ENCODE data around the gene SIGMAR1.
A peak's percentile ranks its signal among the peaks of the same experiment; 100 is the strongest.
"Not testable (repeated sequence)": the region's sequence is repeated elsewhere in the genome, so short reads cannot be mapped to it uniquely, and the experiment has no call there.

Gene SIGMAR1

DNA sequence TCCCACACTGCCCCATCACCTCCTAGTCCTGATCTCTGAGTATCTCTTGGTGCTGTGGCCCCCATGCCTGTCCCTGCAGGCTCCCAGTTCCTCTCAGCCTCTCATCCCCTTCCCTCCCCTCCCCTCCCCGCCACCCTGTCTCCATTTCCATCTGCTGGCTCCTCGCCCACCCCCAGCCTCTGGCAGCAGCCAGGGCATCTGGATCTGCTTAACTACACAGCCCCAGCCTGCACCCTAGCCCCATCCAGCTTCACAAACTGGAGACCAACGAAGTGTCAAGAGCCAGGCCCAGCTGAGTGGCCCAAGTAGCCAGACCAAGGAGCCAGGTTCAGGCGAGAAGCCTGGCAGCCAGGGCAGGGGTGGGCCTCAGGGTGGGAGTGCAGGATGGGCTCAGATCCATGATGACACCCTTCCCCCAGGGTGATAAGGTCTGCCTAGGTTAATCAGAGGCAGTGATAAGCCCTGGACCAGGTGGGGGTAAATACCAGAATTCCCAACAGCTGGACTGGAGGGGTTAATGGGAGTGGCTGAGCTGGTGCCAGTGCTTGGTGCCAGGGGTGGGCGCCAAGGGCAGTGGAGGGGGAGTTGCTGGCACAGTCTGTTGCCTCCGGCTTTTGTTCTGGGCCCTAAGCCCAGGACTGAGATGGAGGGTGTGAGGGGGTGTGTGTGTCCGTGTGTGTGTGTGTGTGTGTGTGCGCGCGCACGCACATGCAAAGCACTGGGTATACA is 16.9 kb upstream of the SIGMAR1 start:
- no peak for DNase-seq

- no peak for DNase-seq
Measured at GRCh38 chr9:34653151-34654072, 15.8 kb upstream of the SIGMAR1 start.

DNA sequence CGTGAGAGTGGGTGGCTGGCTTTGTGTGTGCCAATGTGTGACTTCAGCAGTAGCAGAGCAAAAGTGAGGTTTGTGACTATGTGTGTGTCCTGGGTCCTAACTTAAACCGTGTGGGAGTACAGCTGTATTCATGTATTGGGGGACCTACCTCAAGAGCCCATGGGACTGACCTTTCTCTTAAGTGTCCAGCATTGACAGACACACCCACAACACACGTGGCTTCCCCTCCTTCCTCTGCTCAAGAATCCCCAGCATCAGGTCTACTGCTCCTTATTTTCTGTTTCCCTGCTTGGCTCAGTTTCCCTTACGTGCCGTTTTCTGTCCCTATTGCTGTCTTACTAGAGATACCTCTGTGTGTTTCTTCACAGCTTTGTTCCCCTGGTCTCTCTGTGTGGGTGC is 15.0 kb upstream of the SIGMAR1 start:
- no peak for DNase-seq

DNA sequence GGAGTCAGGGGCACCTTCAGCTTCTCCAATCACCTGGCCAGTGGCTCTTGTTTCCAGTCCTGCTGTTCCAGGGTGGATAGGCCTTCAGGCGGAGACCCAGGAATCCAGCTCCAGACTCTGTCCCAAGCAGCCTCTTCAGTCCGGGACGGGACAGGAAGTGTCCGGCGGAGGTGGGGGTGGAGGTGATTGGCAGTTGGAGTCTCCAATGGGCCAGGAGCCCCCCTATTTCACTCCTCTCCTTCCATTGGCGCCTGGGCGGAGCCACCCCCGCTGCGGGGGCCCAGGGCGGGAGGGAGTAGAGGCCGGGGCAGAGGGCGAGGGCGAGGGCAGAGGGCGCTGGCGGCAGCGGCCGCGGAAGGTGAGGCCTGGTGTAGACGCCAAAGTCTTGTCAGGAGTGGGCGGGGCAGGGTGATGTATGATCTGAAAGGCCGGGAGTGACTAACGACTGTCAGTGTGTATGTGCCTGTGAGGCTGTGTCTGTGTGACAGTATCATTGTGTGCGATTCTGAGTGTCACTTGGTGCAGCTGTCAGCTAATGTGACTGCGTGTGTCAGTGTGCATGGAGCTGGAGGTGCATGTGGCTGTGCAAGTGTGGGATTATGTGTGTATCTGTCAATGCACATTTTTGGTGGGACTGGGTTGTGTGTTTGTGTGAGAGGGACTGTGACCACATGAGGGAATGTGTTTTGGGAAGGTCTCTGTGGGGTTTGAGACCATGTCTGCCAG is 14.5 kb upstream of the SIGMAR1 start, which contains the start of gene IL11RA:
IL11RA (plus strand) TSS at position 310 of the 726 bp plus-strand sequence. CDS start 3,033 bp downstream, outside the sequence.
- peak; percentile 69 to 74 for DNase-seq

- no peak for DNase-seq
Measured at GRCh38 chr9:34651321-34651720, 13.7 kb upstream of the SIGMAR1 start.

DNA sequence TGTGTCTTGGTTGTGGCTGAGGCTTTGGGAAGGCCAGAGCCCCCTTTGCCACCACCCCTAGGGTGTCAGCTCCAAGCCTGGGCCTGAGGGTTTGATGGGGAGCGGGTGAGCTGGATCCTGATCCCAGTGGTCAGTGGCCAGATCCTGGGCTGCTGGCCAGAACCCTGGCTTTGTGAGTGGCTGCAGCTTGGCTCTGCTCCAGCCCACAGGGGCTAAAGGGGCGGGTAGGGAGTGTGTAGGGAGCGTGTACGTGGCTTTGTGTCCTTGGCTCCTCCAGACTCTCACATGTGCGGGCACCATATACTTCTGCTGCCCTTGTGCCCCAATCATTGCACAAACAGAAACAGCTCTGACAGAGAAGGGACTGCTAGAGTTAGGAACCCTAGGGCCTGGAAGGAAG is 13.2 kb upstream of the SIGMAR1 start:
- DNase-seq = no peak

- no peak for DNase-seq
Measured at GRCh38 chr9:34648673-34649072, 11.1 kb upstream of the SIGMAR1 start.

DNA sequence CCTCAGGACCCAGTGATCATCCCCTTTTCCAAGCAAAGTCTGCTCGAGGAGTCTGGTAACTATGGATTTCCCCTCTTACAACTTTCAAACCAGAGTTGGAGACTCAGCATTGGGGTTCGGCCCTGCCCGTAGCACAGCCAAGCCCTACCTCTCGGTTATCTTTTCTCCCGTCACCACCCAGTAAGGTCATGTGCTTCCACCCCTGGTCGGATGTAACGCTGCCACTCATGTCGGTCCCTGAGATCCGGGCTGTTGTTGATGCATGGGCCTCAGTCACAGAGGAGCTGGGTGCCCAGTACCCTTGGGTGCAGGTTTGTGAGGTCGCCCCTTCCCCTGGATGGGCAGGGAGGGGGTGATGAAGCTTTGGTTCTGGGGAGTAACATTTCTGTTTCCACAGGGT is 10.1 kb upstream of the SIGMAR1 start:
- no peak for DNase-seq

GRCh38 chr9:34647084-34647403 is 9.5 kb upstream of the SIGMAR1 start:
- DNase-seq = no peak

DNA sequence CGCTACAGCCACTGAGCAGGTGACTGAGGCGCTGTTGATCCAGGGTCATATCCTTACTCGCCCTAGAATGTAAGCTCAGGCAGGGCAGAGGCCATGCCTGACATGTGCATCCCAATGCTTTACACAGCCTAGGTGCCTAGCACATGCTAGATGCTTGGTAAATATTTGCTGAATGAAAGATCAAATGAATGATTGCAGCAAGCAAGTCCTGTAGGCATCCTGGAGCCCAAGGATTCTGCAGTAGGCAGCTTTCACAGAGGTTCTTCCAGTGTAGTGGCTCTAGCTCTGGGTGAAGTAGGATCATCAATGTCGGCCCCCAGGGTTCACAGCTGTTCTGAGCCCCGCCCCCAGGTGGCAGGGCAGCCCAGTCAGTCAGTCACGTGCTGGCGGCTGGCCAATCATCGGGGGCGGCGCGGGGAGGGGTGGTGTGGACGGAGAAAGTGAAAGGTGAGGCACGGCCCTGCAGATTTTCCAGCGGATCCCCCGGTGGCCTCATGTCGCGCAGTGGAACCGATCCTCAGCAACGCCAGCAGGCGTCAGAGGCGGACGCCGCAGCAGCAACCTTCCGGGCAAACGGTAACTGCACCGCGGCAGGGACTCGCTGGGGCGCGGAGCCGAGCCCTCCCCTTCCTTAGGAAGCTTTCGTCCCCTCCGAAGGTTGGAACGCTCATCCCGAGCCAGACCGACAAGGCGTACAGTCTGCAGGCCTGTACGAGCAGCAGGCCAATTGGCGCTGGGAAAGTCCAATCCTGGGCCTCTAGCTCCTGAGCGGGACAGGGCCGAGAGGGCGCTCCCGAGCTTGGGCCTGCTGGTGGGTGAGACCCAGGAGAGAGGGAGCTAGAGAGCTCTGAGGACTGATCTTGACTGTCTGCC is 8.9 kb upstream of the SIGMAR1 start, which contains the start of gene GALT:
GALT (plus strand) TSS at position 465 of the 873 bp plus-strand sequence; CDS start at position 495, 30 bp downstream.
- peak; percentile 99 for DNase-seq

DNA sequence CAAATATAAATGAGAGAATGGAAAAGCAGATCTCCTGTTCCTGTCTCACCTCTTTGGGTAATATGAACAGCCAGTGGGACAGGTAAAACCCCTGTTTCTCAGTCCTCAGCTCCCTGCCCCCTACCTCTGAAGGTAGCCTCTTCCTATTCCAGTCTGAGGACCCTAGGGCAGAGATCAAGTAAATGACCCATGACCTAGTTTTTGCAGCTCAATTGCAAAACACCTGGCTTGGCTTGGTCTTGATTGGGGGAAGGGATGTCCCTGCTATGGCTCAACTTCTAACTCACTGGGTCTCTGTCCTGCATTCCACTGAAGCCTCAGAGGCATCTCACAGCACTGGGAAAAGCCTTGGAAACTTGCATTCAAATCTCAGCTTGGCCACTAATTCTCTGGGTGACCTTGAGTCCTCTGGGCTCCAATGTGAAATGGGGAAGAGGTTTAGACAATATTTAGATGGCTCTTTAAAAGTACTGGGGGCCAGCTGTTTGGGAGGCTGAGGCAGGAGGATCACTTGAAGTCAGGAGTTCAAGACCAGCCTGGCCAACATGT is 7.3 kb upstream of the SIGMAR1 start:
- no peak for DNase-seq

DNA sequence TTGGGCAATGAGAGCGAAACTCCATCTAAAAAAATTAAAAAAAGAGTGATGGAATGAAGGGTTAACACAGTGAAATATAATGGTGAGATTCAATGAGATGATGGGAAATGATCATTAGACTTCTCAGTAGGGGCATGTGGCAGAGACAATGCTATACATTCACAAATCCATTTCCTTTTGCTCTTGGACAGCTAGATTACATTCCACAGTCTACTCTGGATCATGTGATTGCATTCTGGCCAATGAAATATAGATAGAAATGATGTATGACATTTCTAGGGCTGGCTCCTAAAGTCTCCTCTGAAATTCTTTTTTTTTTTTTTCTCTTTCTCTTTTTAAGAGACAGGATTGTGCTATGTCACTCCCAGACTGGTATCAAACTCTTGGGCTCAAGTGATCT is 5.1 kb upstream of the SIGMAR1 start:
- no peak for DNase-seq

GRCh38 chr9:34639322-34639721 is 1.7 kb upstream of the SIGMAR1 start:
- not testable (repeated sequence) for DNase-seq

GRCh38 chr9:34638138-34638445 is 505 bp upstream of the SIGMAR1 start:
- no peak for DNase-seq

- DNase-seq = peak in 1 of 2 experiments; percentile 58
Measured at GRCh38 chr9:34636791-34637355, 714 bp downstream of the SIGMAR1 start.

- no peak for DNase-seq
Measured at GRCh38 chr9:34635556-34635955, 2.0 kb downstream of the SIGMAR1 start.

DNA sequence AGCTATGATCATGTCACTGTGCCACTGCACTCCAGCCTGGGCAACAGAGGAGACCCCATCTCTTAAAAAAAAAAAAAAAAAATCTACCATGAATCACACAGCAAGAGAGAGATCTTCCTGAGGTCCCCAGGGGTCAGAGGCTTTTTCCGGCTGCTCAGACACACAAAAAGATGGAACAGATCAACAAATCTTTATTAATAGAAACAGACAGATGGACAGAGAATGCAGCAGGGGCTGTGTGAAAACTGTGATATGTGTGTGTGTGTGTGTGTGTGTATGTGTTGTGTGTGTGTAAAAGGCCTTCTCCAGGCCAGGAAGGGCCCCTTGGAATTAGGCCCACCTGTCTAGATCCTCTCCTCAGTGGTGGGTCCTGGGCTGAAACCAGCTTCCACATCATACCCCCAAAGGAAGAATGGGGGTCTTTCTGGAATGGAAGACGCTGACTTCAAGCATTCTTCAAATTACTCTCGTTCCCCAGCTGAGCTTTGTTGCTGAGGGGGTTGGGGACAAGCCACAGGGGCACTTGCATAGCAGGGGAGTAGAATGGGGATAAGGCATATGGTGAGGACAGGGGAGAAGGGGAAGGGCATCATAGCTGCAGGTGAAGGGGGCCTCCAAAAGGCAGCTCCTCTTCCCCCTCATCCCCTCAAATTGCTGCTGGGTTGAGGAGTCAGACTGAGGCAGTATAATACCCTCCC is 2.9 kb downstream of the SIGMAR1 start:
- no peak for DNase-seq

DNA sequence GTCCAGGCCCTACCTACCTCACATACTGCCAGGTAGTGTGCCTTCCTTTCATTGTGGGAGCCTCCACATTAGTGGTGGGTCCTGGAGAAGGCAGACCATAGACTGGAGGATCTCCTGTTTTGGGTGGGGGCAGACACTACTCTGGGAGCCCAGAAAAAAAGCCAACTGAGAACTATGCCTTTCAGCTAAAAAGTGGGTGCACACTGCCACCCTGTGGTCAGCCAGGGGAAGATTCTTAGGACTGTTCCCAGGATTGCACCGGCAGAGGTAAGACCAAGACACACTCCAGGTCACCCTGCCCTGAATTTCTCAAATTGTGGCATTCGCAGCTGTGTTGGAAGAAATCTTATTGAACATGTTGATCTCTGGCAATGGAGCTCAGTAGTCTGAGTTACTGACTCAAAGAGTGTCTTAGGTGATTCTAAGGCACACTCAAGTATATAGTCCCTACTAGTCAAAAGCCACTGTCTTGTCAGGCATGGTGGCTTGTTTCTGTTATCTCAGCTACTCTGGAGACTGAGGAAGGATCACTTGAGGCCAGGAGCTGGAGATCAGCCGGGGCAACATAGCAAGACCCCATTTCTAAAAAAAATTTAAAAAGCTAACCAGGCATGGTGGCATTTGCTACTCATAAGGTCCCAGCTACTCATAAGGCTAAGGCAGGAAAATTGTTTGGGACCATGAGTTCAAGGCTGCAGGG is 3.6 kb downstream of the SIGMAR1 start:
- DNase-seq = peak; percentile 78 to 83

DNA sequence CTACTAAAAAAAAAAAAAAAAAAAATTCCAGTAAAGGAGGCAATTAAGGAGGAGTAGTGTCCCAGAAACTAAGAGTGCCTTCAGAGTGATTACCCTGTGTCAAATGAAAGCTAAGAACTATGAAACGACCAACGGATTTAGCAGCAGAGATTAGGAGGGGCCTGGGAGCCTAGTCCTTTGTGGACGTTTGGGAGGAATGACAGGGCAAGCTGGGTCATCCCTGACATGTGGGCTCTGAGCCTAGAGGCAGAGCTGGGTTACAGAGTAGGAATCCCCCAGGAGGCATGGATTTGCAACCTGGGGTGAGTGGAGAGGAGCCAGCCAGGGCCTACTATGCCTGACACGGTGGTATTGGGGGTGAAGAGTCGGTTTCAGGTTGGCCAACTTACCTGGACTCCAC is 4.4 kb downstream of the SIGMAR1 start:
- no peak for DNase-seq

DNA sequence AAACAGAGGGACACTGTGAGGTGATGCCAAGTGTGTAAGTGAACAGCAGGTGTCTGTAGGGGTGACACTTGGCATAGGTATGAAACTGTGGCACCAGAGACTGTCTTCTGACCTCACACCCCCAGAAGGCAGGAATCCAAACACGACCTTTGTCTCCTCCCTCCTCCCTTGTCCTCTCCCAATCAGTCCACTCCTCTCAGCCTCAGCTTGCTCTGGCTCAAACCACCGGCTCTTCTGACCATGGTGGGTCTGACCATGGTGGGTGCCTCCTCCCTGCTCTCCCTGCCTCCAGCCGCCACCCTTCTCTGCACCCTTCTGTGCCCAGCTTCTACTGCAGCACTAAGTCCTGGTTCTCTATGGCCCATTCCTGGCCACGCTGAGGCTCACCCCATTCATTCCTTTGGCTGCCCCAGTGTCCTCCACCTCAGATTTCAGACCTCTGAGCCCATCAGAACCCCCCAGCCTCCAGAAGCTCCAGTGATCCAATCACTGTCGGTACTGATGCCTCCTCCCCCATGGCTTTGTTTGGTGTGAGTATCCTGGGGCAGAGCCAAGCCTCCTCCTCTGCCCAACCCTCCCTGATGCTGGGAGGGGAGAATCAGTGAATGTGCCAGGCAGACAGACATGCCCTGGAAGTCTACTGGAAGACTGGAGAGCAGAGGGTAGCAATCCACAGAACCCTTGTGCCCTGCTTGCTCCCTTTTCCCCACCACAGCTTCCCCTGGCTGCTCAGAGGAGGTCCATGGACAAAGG is 7.0 kb downstream of the SIGMAR1 start:
- no peak for DNase-seq

Measured in activated T-cell treated with anti-CD3 and anti-CD28 coated beads, Interleukin-2, amount 50 U/mL, for 48 hours (primary cell).